ENCODE results near the gene WDR45B. TPM values are rescaled to one million over a fixed set of nuclear protein-coding genes. Genes with fewer than 3 reads are reported as not detected.
A peak's percentile ranks its signal among the peaks of the same experiment; 100 is the strongest.

WDR45B gene
- polyA plus RNA-seq, 1 donor: 106 TPM

- no peak for DNase-seq
These were observed 18.0 kb downstream of the WDR45B start for GRCh38 chr17:82630212-82630611.

GRCh38 chr17:82629748-82630147 is 18.5 kb downstream of the WDR45B start:
- DNase-seq: no peak

- no peak for DNase-seq
These were observed 20.8 kb downstream of the WDR45B start for GRCh38 chr17:82627405-82627804.

GRCh38 chr17:82623707-82624106 is 24.5 kb downstream of the WDR45B start:
- DNase-seq: no peak

- no peak for DNase-seq
These were observed 28.6 kb downstream of the WDR45B start for GRCh38 chr17:82619641-82620040.

- no peak for DNase-seq
These were observed 29.0 kb downstream of the WDR45B start for GRCh38 chr17:82619211-82619610.

GRCh38 chr17:82616021-82616711 is 32.1 kb downstream of the WDR45B start:
- DNase-seq: no peak

- DNase-seq: no peak
These were observed 32.9 kb downstream of the WDR45B start for GRCh38 chr17:82615084-82616020.

- DNase-seq: no peak
These were observed 34.1 kb downstream of the WDR45B start for GRCh38 chr17:82614095-82614631.

GRCh38 chr17:82613283-82614094 is 34.8 kb downstream of the WDR45B start:
- DNase-seq: no peak

GRCh38 chr17:82611140-82612058 is 36.8 kb downstream of the WDR45B start:
- DNase-seq: peak; percentile 43

- no peak for DNase-seq
These were observed 38.6 kb downstream of the WDR45B start for GRCh38 chr17:82609655-82610054.

- no peak for DNase-seq
These were observed 39.4 kb downstream of the WDR45B start for GRCh38 chr17:82608816-82609215.

GRCh38 chr17:82605939-82606600 is 42.2 kb downstream of the WDR45B start:
- no peak for DNase-seq

- no peak for DNase-seq
These were observed 43.7 kb downstream of the WDR45B start for GRCh38 chr17:82604532-82604931.

- peak; percentile 45 for DNase-seq
These were observed 44.2 kb downstream of the WDR45B start for GRCh38 chr17:82603981-82604448.

GRCh38 chr17:82602986-82603710 is 45.1 kb downstream of the WDR45B start:
- no peak for DNase-seq

GRCh38 chr17:82602487-82602886 is 45.8 kb downstream of the WDR45B start:
- DNase-seq: no peak

GRCh38 chr17:82601447-82602000 is 46.7 kb downstream of the WDR45B start:
- no peak for DNase-seq
